HCT116 (cell line): Measurements from ENCODE around the gene RABGEF1. TPM values are rescaled to one million over a fixed set of nuclear protein-coding genes. Genes with fewer than 3 reads are reported as not detected.

Source experiments
- ATAC-seq: fragments of 200-7000 bp; cut with Tn5 transposase; 2 replicates; pipeline ENCODE4 v1.9.1; 2020; ENCODE audit warnings: mild to moderate bottlenecking, moderate library complexity
- BruUV-seq: library from RNA; stranded (reverse); fragments of 400-500 nt; replicated peaks from 2 replicates; lab custom pipeline; 2021; lab: Mats Ljungman, UMichigan
- CTCF ChIA-PET: fragments of 300-600 bp; sonication (Branson Sonifier 250); formaldehyde crosslinking; loops from one replicate; lab custom pipeline; 2021; ENCODE audit warnings: antibody characterized with exemption; lab: Charles Lee
- POLR2A ChIA-PET: fragments of 300-600, 350-600 bp; sonication (Branson Sonifier 250); formaldehyde crosslinking; loops from one replicate; lab custom pipeline; 2021; ENCODE audit warnings: antibody characterized with exemption; lab: Charles Lee
- RAD21 ChIA-PET, 2 experiments: fragments of 300-600 bp; sonication (Branson Sonifier 250); formaldehyde crosslinking; loops; one replicate each; lab custom pipeline; 2023; ENCODE audit warnings: low total read pairs in 2 of 2; ENCODE audit not compliant: uncharacterized antibody in 2 of 2, unreplicated experiment in 2 of 2, low non-redundant PET in 1 of 2; lab: Charles Lee
- DNase-seq: peaks from one replicate; pipeline ENCODE4 v3.0.0-alpha.2; 2010; ENCODE audit warnings: low read depth, low spot score
- H2AFZ ChIP-seq: fragments of 200-600 bp; shearing (Covaris generic), sonication (generic); 2 replicates; pipeline ENCODE4 v1.6.1; 2017; ENCODE audit warnings: low read depth, mixed run types, mixed read lengths, antibody characterized with exemption, low read length; ENCODE audit not compliant: poor library complexity, severe bottlenecking
- H3K27ac ChIP-seq: 2 replicates; pipeline ENCODE4 v1.5.1; 2012; ENCODE audit warnings: low read depth, low read length
- H3K27me3 ChIP-seq: fragments of 200-600 bp; sonication (generic); 2 replicates; pipeline ENCODE4 v1.6.1; 2016; ENCODE audit warnings: mixed run types, low read length, mixed read lengths; ENCODE audit not compliant: insufficient read depth
- H3K36me3 ChIP-seq, 2 experiments: fragments of 200-500 bp in 1 of 2; fragments of 200-600 bp in 1 of 2; sonication (Bioruptor generic) in 1 of 2; sonication (generic) in 1 of 2; 2 replicates each; pipeline versions ENCODE4 v1.5.1 to v1.6.1; 2014 to 2016; ENCODE audit warnings: low read length in 2 of 2, inconsistent platforms in 1 of 2, mixed read lengths in 1 of 2, mixed run types in 1 of 2; ENCODE audit not compliant: insufficient read depth in 2 of 2, control insufficient read depth in 1 of 2
- H3K4me1 ChIP-seq, 2 experiments: fragments of 200-600 bp in 1 of 2; sonication (generic) in 1 of 2; 2 replicates each; pipeline versions ENCODE4 v1.5.1 to v1.6.1; 2012 to 2017; ENCODE audit warnings: low read length in 2 of 2, inconsistent platforms in 1 of 2, mild to moderate bottlenecking in 1 of 2, mixed read lengths in 1 of 2, mixed run types in 1 of 2, moderate library complexity in 1 of 2; ENCODE audit not compliant: insufficient read depth in 2 of 2, control insufficient read depth in 1 of 2
- H3K4me2 ChIP-seq: fragments of 200-600 bp; sonication (generic); 2 replicates; pipeline ENCODE4 v1.6.1; 2017; ENCODE audit warnings: mixed run types, low read length, mixed read lengths
- H3K4me3 ChIP-seq, 2 experiments: fragments of 200-600 bp in 1 of 2; sonication (generic) in 1 of 2; replicated peaks in 1 of 2; 2 replicates each; pipeline ENCODE4 v1.5.1; 2011 to 2016; ENCODE audit warnings: low read length in 2 of 2, control low read depth in 1 of 2, low read depth in 1 of 2, mild to moderate bottlenecking in 1 of 2, mixed read lengths in 1 of 2, mixed run types in 1 of 2
- H3K79me2 ChIP-seq: fragments of 200-600 bp; sonication (generic); 2 replicates; pipeline ENCODE4 v1.6.1; 2017; ENCODE audit warnings: mild to moderate bottlenecking, mixed run types, low read length, moderate library complexity, mixed read lengths; ENCODE audit not compliant: insufficient read depth
- H3K9ac ChIP-seq: fragments of 200-600 bp; sonication (generic); 2 replicates; pipeline ENCODE4 v1.6.1; 2016; ENCODE audit warnings: low read length, mixed read lengths
- H3K9me2 ChIP-seq: fragments of 200-600 bp; sonication (generic), shearing (Covaris generic); 2 replicates; pipeline ENCODE4 v1.6.1; 2017; ENCODE audit warnings: mixed run types, mild to moderate bottlenecking, moderate library complexity; ENCODE audit not compliant: insufficient read depth
- H3K9me3 ChIP-seq, 2 experiments: fragments of 200-500 bp in 1 of 2; fragments of 200-600 bp in 1 of 2; sonication (Bioruptor generic) in 1 of 2; sonication (generic) in 1 of 2; 2 replicates each; pipeline ENCODE4 v1.6.1; 2014 to 2017; ENCODE audit warnings: low read length in 2 of 2, mixed read lengths in 2 of 2, inconsistent platforms in 1 of 2, low read depth in 1 of 2, mild to moderate bottlenecking in 1 of 2, mixed run types in 1 of 2, moderate library complexity in 1 of 2; ENCODE audit not compliant: control insufficient read depth in 1 of 2, insufficient read depth in 1 of 2
- H4K20me1 ChIP-seq: fragments of 200-600 bp; sonication (generic), shearing (Covaris generic); 2 replicates; pipeline ENCODE4 v1.6.1; 2017; ENCODE audit warnings: mixed run types, mild to moderate bottlenecking, moderate library complexity; ENCODE audit not compliant: insufficient read depth
- CBX3 ChIP-seq: IDR thresholded peaks from 2 replicates; pipeline ENCODE4 v1.6.1; 2012; ENCODE audit warnings: low read depth
- CEBPB ChIP-seq: IDR thresholded peaks from 2 replicates; pipeline ENCODE4 v1.6.1; 2012; ENCODE audit warnings: low read depth
- EGR1 ChIP-seq: IDR thresholded peaks from 2 replicates; pipeline ENCODE4 v1.6.1; 2012; ENCODE audit warnings: low read depth
- EZH2 ChIP-seq: fragments of 200-600 bp; sonication (generic); IDR thresholded peaks from 2 replicates; pipeline ENCODE4 v1.6.1; 2017; ENCODE audit warnings: antibody characterized with exemption, mixed run types
- EZH2phosphoT487 ChIP-seq: fragments of 200-600 bp; IDR thresholded peaks from 2 replicates; pipeline ENCODE4 v1.6.1; 2018; ENCODE audit warnings: antibody characterized with exemption, borderline replicate concordance
- FOSL1 ChIP-seq: IDR thresholded peaks from 2 replicates; pipeline ENCODE4 v1.6.1; 2012; ENCODE audit warnings: low read depth
- POLR2A ChIP-seq: IDR thresholded peaks from 2 replicates; pipeline ENCODE4 v1.7.0; 2011; ENCODE audit warnings: borderline replicate concordance; ENCODE audit not compliant: insufficient read depth, insufficient read length; ENCODE audit errors: extremely low read depth
- POLR2AphosphoS5 ChIP-seq: IDR thresholded peaks from 2 replicates; pipeline ENCODE4 v1.6.1; 2011; ENCODE audit warnings: mild to moderate bottlenecking, low read depth, low read length, moderate library complexity
- SIN3A ChIP-seq: IDR thresholded peaks from 2 replicates; pipeline ENCODE4 v1.6.1; 2012; ENCODE audit warnings: low read depth
- SP1 ChIP-seq: IDR thresholded peaks from 2 replicates; pipeline ENCODE4 v1.6.1; 2012; ENCODE audit warnings: low read depth
- SRF ChIP-seq: IDR thresholded peaks from 2 replicates; pipeline ENCODE4 v1.6.1; 2012; ENCODE audit warnings: low read depth
- TCF7L2 ChIP-seq: IDR thresholded peaks from 2 replicates; pipeline ENCODE4 v1.7.0; 2011; ENCODE audit warnings: borderline replicate concordance, inconsistent platforms; ENCODE audit not compliant: insufficient read depth, insufficient read length; ENCODE audit errors: extremely low read depth
- YY1 ChIP-seq: IDR thresholded peaks from 2 replicates; pipeline ENCODE4 v1.6.1; 2011; ENCODE audit warnings: low read length, low read depth, moderate library complexity, mild to moderate bottlenecking; ENCODE audit not compliant: insufficient replicate concordance; ENCODE audit errors: extremely low read depth
- ZFX ChIP-seq: fragments of 450-650 bp; IDR thresholded peaks from 2 replicates; pipeline ENCODE4 v1.6.1; 2017
- ZNF274 ChIP-seq: fragments of 200-500 bp; sonication (Bioruptor generic); IDR thresholded peaks from 2 replicates; pipeline ENCODE4 v1.6.1; 2014; ENCODE audit warnings: mild to moderate bottlenecking, low read depth, low read length, inconsistent platforms
- intact Hi-C: fragments of 100-400 bp; cut with micrococcal nuclease; formaldehyde crosslinking; loops from 2 replicates; pipeline ENCODE4 v1.10.0; 2022
- total RNA-seq: library from RNA; stranded (reverse); gene quantifications from one replicate; pipeline ENCODE4 v1.2.1, GENCODE V29; 2021; ENCODE audit not compliant: unreplicated experiment
- TF ChIP-seq, protein P1 (sequence below): IDR thresholded peaks from 2 replicates; pipeline ENCODE4 v1.6.1; 2012; ENCODE audit warnings: low read depth
- TF ChIP-seq, protein P2 (sequence below): IDR thresholded peaks from 2 replicates; pipeline ENCODE4 v1.6.1; 2012
- TF ChIP-seq, protein P3 (sequence below), 3 experiments: fragments of 200-600 bp in 1 of 3; sonication (generic) in 1 of 3; IDR thresholded peaks in 2 of 3; conservative IDR thresholded peaks in 1 of 3; 2 replicates each; pipeline ENCODE4 v1.5.1; 2012 to 2017; ENCODE audit warnings: low read depth in 2 of 3, low read length in 2 of 3, antibody characterized with exemption in 1 of 3, borderline replicate concordance in 1 of 3, control low read depth in 1 of 3, mild to moderate bottlenecking in 1 of 3, mixed read lengths in 1 of 3, mixed run types in 1 of 3, moderate library complexity in 1 of 3; ENCODE audit not compliant: insufficient read depth in 1 of 3
- TF ChIP-seq, protein P4 (sequence below): IDR thresholded peaks from 2 replicates; pipeline ENCODE4 v1.6.1; 2011; ENCODE audit warnings: mild to moderate bottlenecking, low read length, moderate library complexity; ENCODE audit not compliant: insufficient replicate concordance; ENCODE audit errors: extremely low read depth
- TF ChIP-seq, protein P5 (sequence below): IDR thresholded peaks from 2 replicates; pipeline ENCODE4 v1.6.1; 2012

Gene RABGEF1
- total RNA-seq, 1 experiment from 2014 or later: 22.9 TPM

DNA sequence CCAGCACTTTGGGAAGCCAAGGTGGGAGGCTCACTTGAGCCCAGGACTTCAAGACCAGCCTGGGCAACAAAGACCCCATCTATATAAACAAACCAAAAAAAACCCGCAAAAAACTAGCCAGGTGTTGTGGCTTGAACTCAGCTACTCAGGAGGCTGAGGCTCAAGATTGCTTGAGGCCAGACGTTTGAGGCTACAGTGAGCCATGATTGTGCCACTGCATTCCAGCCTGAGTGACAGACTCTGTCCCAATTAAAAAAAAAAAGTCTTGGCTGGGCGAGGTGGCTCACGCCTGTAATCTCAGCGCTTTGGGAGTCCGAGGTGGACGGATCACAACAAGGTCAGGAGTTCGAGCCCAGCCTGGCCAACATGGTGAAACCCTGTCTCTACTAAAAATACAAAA is 11.4 kb downstream of the RABGEF1 start:
- H3K4me1 ChIP-seq: no peaks in the 10 kb centered on the region
- RAD21 ChIA-PET: no interaction called here
- H3K4me3 ChIP-seq: no peak overlapping the region
- CTCF ChIA-PET: no interaction called here
- ATAC-seq (no peak), DNase-seq (no peak)
- H2AFZ ChIP-seq: no peak overlapping the region
- H3K9ac ChIP-seq: no peak overlapping the region
- no peak for TF ChIP-seq TCF7L2
- TF ChIP-seq EZH2phosphoT487: no peak
- TF ChIP-seq FOSL1: no peak
- no peak for TF ChIP-seq POLR2A
- TF ChIP-seq EGR1: no peak
- TF ChIP-seq CEBPB: no peak
- no peak for TF ChIP-seq EZH2
- TF ChIP-seq, protein P1, sequence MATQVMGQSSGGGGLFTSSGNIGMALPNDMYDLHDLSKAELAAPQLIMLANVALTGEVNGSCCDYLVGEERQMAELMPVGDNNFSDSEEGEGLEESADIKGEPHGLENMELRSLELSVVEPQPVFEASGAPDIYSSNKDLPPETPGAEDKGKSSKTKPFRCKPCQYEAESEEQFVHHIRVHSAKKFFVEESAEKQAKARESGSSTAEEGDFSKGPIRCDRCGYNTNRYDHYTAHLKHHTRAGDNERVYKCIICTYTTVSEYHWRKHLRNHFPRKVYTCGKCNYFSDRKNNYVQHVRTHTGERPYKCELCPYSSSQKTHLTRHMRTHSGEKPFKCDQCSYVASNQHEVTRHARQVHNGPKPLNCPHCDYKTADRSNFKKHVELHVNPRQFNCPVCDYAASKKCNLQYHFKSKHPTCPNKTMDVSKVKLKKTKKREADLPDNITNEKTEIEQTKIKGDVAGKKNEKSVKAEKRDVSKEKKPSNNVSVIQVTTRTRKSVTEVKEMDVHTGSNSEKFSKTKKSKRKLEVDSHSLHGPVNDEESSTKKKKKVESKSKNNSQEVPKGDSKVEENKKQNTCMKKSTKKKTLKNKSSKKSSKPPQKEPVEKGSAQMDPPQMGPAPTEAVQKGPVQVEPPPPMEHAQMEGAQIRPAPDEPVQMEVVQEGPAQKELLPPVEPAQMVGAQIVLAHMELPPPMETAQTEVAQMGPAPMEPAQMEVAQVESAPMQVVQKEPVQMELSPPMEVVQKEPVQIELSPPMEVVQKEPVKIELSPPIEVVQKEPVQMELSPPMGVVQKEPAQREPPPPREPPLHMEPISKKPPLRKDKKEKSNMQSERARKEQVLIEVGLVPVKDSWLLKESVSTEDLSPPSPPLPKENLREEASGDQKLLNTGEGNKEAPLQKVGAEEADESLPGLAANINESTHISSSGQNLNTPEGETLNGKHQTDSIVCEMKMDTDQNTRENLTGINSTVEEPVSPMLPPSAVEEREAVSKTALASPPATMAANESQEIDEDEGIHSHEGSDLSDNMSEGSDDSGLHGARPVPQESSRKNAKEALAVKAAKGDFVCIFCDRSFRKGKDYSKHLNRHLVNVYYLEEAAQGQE: no peak
- TF ChIP-seq, protein P2, sequence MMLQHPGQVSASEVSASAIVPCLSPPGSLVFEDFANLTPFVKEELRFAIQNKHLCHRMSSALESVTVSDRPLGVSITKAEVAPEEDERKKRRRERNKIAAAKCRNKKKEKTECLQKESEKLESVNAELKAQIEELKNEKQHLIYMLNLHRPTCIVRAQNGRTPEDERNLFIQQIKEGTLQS: no peak
- TF ChIP-seq SRF: no peak
- TF ChIP-seq, protein P3, sequence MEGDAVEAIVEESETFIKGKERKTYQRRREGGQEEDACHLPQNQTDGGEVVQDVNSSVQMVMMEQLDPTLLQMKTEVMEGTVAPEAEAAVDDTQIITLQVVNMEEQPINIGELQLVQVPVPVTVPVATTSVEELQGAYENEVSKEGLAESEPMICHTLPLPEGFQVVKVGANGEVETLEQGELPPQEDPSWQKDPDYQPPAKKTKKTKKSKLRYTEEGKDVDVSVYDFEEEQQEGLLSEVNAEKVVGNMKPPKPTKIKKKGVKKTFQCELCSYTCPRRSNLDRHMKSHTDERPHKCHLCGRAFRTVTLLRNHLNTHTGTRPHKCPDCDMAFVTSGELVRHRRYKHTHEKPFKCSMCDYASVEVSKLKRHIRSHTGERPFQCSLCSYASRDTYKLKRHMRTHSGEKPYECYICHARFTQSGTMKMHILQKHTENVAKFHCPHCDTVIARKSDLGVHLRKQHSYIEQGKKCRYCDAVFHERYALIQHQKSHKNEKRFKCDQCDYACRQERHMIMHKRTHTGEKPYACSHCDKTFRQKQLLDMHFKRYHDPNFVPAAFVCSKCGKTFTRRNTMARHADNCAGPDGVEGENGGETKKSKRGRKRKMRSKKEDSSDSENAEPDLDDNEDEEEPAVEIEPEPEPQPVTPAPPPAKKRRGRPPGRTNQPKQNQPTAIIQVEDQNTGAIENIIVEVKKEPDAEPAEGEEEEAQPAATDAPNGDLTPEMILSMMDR (IDR thresholded peaks at IDR 0.05 in 2 of 3, conservative IDR thresholded peaks at IDR 0.05 in 1 of 3; ENCODE audit: borderline replicate concordance in 1 of 3, insufficient read depth in 1 of 3, low read depth in 2 of 3, low read length in 2 of 3): no peak
- TF ChIP-seq ZFX: no peak
- TF ChIP-seq, protein P4, sequence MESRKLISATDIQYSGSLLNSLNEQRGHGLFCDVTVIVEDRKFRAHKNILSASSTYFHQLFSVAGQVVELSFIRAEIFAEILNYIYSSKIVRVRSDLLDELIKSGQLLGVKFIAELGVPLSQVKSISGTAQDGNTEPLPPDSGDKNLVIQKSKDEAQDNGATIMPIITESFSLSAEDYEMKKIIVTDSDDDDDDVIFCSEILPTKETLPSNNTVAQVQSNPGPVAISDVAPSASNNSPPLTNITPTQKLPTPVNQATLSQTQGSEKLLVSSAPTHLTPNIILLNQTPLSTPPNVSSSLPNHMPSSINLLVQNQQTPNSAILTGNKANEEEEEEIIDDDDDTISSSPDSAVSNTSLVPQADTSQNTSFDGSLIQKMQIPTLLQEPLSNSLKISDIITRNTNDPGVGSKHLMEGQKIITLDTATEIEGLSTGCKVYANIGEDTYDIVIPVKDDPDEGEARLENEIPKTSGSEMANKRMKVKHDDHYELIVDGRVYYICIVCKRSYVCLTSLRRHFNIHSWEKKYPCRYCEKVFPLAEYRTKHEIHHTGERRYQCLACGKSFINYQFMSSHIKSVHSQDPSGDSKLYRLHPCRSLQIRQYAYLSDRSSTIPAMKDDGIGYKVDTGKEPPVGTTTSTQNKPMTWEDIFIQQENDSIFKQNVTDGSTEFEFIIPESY: no peak
- TF ChIP-seq POLR2AphosphoS5: no peak
- TF ChIP-seq ZNF274: no peak
- no peak for TF ChIP-seq CBX3
- TF ChIP-seq, protein P5, sequence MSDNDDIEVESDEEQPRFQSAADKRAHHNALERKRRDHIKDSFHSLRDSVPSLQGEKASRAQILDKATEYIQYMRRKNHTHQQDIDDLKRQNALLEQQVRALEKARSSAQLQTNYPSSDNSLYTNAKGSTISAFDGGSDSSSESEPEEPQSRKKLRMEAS: no peak
- no peak for TF ChIP-seq SP1
- no peak for TF ChIP-seq SIN3A
- TF ChIP-seq YY1: no peak
- POLR2A ChIA-PET: no interaction called here
- H3K9me2 ChIP-seq: no peaks in the 10 kb centered on the region
- H3K9me3 ChIP-seq: no peaks in the 10 kb centered on the region
- H3K4me2 ChIP-seq: no peak overlapping the region
- no peaks in the 10 kb centered on the region for H4K20me1 ChIP-seq
- no TSS peak for BruUV-seq
- no peaks in the 10 kb centered on the region for H3K27me3 ChIP-seq
- no peak overlapping the region for H3K27ac ChIP-seq
- intact Hi-C loops: no loop called here
- H3K79me2 ChIP-seq: peaks cover 93% of the 10 kb centered on the region
- no peaks in the 10 kb centered on the region for H3K36me3 ChIP-seq
